ENCODE measurements around the gene TMTC1. TPM values are rescaled to one million over a fixed set of nuclear protein-coding genes. Genes with fewer than 3 reads are reported as not detected.

Gene TMTC1
- polyA plus RNA-seq, 1 donor (not counting 4 experiments of a cell fraction or from before 2014, with no cell fraction given): 3.7 TPM

- dilution Hi-C loops (cut with MboI; ENCODE audit: extremely low pct_ligation_motif_present, low sequenced_read_pairs): no loop called here
- Histone ChIP-seq H3K9ac (ENCODE audit: control insufficient read depth, extremely low read depth, insufficient read depth, low read length) (no peak overlapping the region), H3K36me3 (ENCODE audit: control insufficient read depth in 2 of 2, extremely low read depth in 1 of 2, insufficient read depth in 2 of 2, low read length in 2 of 2) (no peaks in the 10 kb centered on the region), H3K9me3 (ENCODE audit: control insufficient read depth, low read depth, low read length) (no peaks in the 10 kb centered on the region), H3K79me2 (ENCODE audit: control insufficient read depth, insufficient read depth, low read length) (no peaks in the 10 kb centered on the region), H3K4me2 (ENCODE audit: control insufficient read depth, extremely low read depth, insufficient read depth, low read depth, low read length) (no peak overlapping the region), H2AFZ (ENCODE audit: control insufficient read depth, low read length) (no peak overlapping the region), H3K4me1 (ENCODE audit: control insufficient read depth, extremely low read depth, insufficient read depth, low read length) (no peaks in the 10 kb centered on the region), H3K9me1 (ENCODE audit: control insufficient read depth, extremely low read depth, insufficient read depth, low read length) (no peaks in the 10 kb centered on the region), H3K27ac (ENCODE audit: control insufficient read depth, insufficient read depth, low read length) (no peak overlapping the region), H3K27me3 (ENCODE audit: control insufficient read depth, extremely low read depth, insufficient read depth, low read length) (no peaks in the 10 kb centered on the region), H4K20me1 (ENCODE audit: control insufficient read depth, extremely low read depth, insufficient read depth, low read length) (no peaks in the 10 kb centered on the region), H3K4me3 (ENCODE audit: control insufficient read depth in 2 of 3, extremely low read depth in 1 of 3, insufficient read depth in 2 of 3, low read depth in 1 of 3, low read length in 3 of 3) (no peak overlapping the region)
- TF ChIP-seq CTCF (optimal IDR thresholded peaks at IDR 0.05 in 1 of 3, IDR thresholded peaks at IDR 0.05 in 1 of 3, conservative IDR thresholded peaks at IDR 0.05 in 1 of 3; ENCODE audit: extremely low read depth in 1 of 3, insufficient read depth in 2 of 3, low read length in 3 of 3) (no peak), EZH2 (IDR thresholded peaks at IDR 0.05; ENCODE audit: low read length) (no peak)
- DNase-seq (ENCODE audit: low read depth, low spot score) (no peak), FAIRE-seq (no peak)
These were observed 202.1 kb downstream of the TMTC1 start for GRCh38 chr12:29581631-29582030.

- H4K20me1 ChIP-seq (ENCODE audit: control insufficient read depth, extremely low read depth, insufficient read depth, low read length): no peaks in the 10 kb centered on the region
- DNase-seq (ENCODE audit: low read depth, low spot score): no peak
- H3K27ac ChIP-seq (ENCODE audit: control insufficient read depth, insufficient read depth, low read length): no peak overlapping the region
- H3K36me3 ChIP-seq (ENCODE audit: control insufficient read depth in 2 of 2, extremely low read depth in 1 of 2, insufficient read depth in 2 of 2, low read length in 2 of 2): no peaks in the 10 kb centered on the region
- H3K9me3 ChIP-seq (ENCODE audit: control insufficient read depth, low read depth, low read length): no peaks in the 10 kb centered on the region
- H3K4me3 ChIP-seq (ENCODE audit: control insufficient read depth in 2 of 3, extremely low read depth in 1 of 3, insufficient read depth in 2 of 3, low read depth in 1 of 3, low read length in 3 of 3): no peak overlapping the region
- no peaks in the 10 kb centered on the region for H3K27me3 ChIP-seq (ENCODE audit: control insufficient read depth, extremely low read depth, insufficient read depth, low read length)
- no peaks in the 10 kb centered on the region for H3K4me1 ChIP-seq (ENCODE audit: control insufficient read depth, extremely low read depth, insufficient read depth, low read length)
- TF ChIP-seq EZH2 (IDR thresholded peaks at IDR 0.05; ENCODE audit: low read length): no peak
- TF ChIP-seq CTCF (optimal IDR thresholded peaks at IDR 0.05 in 1 of 3, IDR thresholded peaks at IDR 0.05 in 1 of 3, conservative IDR thresholded peaks at IDR 0.05 in 1 of 3; ENCODE audit: extremely low read depth in 1 of 3, insufficient read depth in 2 of 3, low read length in 3 of 3): no peak
- H3K79me2 ChIP-seq (ENCODE audit: control insufficient read depth, insufficient read depth, low read length): no peaks in the 10 kb centered on the region
- H2AFZ ChIP-seq (ENCODE audit: control insufficient read depth, low read length): no peak overlapping the region
- no peak for FAIRE-seq
- dilution Hi-C loops (cut with MboI; ENCODE audit: extremely low pct_ligation_motif_present, low sequenced_read_pairs): no loop called here
- H3K4me2 ChIP-seq (ENCODE audit: control insufficient read depth, extremely low read depth, insufficient read depth, low read depth, low read length): no peak overlapping the region
- H3K9ac ChIP-seq (ENCODE audit: control insufficient read depth, extremely low read depth, insufficient read depth, low read length): no peak overlapping the region
- no peaks in the 10 kb centered on the region for H3K9me1 ChIP-seq (ENCODE audit: control insufficient read depth, extremely low read depth, insufficient read depth, low read length)
These were observed 202.8 kb downstream of the TMTC1 start for GRCh38 chr12:29580971-29581370.
